ENCODE measurements around the gene NUP62. TPM values are rescaled to one million over a fixed set of nuclear protein-coding genes. Genes with fewer than 3 reads are reported as not detected.

The NUP62 gene
- polyA plus RNA-seq, 1 of the 3 experiments (the other 2 are of a cell fraction), result 16.2 TPM

DNA sequence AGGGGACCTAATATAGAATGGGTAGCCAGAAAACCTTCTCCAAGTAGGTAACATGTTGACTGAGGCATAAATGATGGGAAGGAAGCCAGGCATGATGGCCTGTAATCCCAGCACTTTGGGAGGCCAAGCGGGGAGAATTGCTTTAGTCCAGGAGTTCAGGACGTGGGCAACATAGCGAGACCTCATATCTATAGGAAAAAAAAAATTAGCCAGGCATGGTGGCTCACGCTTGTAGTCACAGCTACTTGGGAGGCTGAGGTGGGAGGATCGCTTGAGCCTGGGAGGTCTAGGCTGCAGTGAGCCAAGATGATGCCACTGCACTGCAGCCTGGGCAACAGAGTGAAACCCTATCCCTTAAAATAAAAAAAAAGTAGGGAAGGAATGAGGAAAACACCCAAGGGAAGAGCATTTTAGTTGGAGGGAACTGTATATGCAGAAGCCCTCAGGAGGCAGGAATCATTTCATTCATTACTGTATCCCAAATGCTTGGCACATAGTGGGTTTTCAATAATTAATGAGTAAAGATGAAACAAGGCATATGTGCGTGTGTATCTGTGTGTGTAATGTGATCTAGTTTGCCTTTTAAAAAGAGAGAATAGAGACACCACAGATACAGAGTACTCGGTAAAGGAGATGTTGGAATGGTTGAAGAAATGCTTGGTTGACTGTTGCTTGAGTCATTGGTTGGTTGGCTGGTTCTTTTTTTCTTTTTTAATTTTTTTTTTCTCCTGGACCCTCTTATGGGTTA lies 2.2 kb upstream of the NUP62 start:
- POLR2A ChIA-PET, result interaction anchor here (2.1 kb wide), 1 partner anchor 55 kb away, joined by 8 read pairs; the partner anchor contains the start of gene AKT1S1
- DNase-seq, result no peak

DNA sequence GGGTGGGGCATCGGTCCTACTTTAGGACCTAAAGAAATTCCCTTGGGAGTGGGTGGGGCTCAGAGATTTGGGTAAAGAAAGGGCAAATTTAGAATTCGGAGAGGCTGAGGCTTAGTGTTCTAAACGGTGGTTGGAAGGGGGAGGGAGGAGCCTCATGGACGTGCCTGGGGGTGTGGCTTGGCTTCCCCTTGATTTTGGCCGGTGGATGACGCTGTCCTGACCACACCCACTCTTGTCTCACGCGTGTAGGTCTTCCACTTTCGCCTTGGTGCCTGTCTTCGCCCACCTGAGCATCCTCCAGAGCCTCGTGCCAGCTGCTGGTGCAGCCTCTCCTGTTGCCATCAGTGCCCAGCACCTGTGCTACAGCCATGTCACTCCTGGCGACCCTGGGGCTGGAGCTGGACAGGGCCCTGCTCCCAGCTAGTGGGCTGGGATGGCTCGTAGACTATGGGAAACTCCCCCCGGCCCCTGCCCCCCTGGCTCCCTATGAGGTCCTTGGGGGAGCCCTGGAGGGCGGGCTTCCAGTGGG lies 1.2 kb upstream of the NUP62 start:
- peak overlapping the region; percentile 94; the same call in 1 of the 2 replicates for H3K4me2 ChIP-seq
- DNase-seq, result no peak
- H3K36me3 ChIP-seq (replicated peaks in 1 of 2; ENCODE audit: control insufficient read depth in 1 of 2, insufficient read depth in 2 of 2, low read length in 1 of 2), result peaks cover 3 to 34% of the 10 kb centered on the region in 2 experiments
- H4K20me1 ChIP-seq (ENCODE audit: insufficient read depth), result 0 out of 2 replicates have a peak, but pooled peaks cover 11% of the 10 kb centered on the region
- TF ChIP-seq, protein P1, sequence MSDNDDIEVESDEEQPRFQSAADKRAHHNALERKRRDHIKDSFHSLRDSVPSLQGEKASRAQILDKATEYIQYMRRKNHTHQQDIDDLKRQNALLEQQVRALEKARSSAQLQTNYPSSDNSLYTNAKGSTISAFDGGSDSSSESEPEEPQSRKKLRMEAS (IDR thresholded peaks at IDR 0.05; ENCODE audit: low read depth), result no peak
- TF ChIP-seq NFIC (IDR thresholded peaks at IDR 0.05; ENCODE audit: borderline replicate concordance) (no peak), YY1 (IDR thresholded peaks at IDR 0.05; ENCODE audit: low read depth) (no peak), EP300 (IDR thresholded peaks at IDR 0.05; ENCODE audit: borderline replicate concordance in 1 of 2, low read depth in 1 of 2, low read length in 1 of 2) (no peak), FOXJ3 (CRISPR knock-in tag; IDR thresholded peaks at IDR 0.05) (no peak), RCOR1 (IDR thresholded peaks at IDR 0.05; ENCODE audit: low read length) (no peak), ELF1 (IDR thresholded peaks at IDR 0.05) (no peak)
- TF ChIP-seq, protein P2, sequence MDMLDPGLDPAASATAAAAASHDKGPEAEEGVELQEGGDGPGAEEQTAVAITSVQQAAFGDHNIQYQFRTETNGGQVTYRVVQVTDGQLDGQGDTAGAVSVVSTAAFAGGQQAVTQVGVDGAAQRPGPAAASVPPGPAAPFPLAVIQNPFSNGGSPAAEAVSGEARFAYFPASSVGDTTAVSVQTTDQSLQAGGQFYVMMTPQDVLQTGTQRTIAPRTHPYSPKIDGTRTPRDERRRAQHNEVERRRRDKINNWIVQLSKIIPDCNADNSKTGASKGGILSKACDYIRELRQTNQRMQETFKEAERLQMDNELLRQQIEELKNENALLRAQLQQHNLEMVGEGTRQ (IDR thresholded peaks at IDR 0.05; ENCODE audit: borderline replicate concordance, low read depth, low read length), result no peak
- TF ChIP-seq, protein P3, sequence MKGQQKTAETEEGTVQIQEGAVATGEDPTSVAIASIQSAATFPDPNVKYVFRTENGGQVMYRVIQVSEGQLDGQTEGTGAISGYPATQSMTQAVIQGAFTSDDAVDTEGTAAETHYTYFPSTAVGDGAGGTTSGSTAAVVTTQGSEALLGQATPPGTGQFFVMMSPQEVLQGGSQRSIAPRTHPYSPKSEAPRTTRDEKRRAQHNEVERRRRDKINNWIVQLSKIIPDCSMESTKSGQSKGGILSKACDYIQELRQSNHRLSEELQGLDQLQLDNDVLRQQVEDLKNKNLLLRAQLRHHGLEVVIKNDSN (IDR thresholded peaks at IDR 0.05; ENCODE audit: borderline replicate concordance, low read depth), result no peak
- H3K9ac ChIP-seq, result no peak overlapping the region
- peak overlapping the region in 1 of 2 experiments; percentile 94; a peak in 2 of 4 replicates for H3K27ac ChIP-seq (ENCODE audit: low read depth in 2 of 2, low read length in 1 of 2)
- WGBS (ENCODE audit: low lambda C conversion rate), result 91% methylated on average over 15 of the region's 15 CpGs
- H3F3A ChIP-seq (replicated peaks; ENCODE audit: insufficient read depth), result peaks cover 18% of the 10 kb centered on the region
- peak overlapping the region; percentile 38 to 100; a peak in 3 of 4 replicates for H3K4me3 ChIP-seq (ENCODE audit: low read depth in 2 of 2, low read length in 1 of 2)
- H3K4me1 ChIP-seq (ENCODE audit: control insufficient read depth in 1 of 2, insufficient read depth in 2 of 2, low read depth in 1 of 2, low read length in 1 of 2), result peaks cover 7 to 10% of the 10 kb centered on the region in 2 experiments; a peak in 2 of 4 replicates
- peaks cover 38% of the 10 kb centered on the region for H3K79me2 ChIP-seq (ENCODE audit: insufficient read depth)
- no peaks in the 10 kb centered on the region for H3K27me3 ChIP-seq (ENCODE audit: insufficient read depth)
- H3K9me3 ChIP-seq, result no peaks in the 10 kb centered on the region
- no peaks in the 10 kb centered on the region for H3K9me2 ChIP-seq
- CTCF ChIA-PET, result interaction anchor here (1.2 to 3.5 kb wide), 2 partner anchors 7 to 205 kb away, joined by 3 to 23 read pairs; no protein-coding TSS in a partner anchor
- H2AFZ ChIP-seq (ENCODE audit: low read depth), result peak overlapping the region; percentile 99; the same call in 1 of the 2 replicates
- POLR2A ChIA-PET, result interaction anchor here (1.9 to 2.1 kb wide), 2 partner anchors 54 to 61 kb away, joined by 7 to 8 read pairs; partner anchors contain the start of gene AKT1S1

More for the DNA sequence above, 2.2 kb upstream of the NUP62 start:
- 94% methylated on average over 7 of the region's 7 CpGs for WGBS (ENCODE audit: low lambda C conversion rate)
- H3K36me3 ChIP-seq (replicated peaks in 1 of 2; ENCODE audit: control insufficient read depth in 1 of 2, insufficient read depth in 2 of 2, low read length in 1 of 2), result peaks cover 3 to 24% of the 10 kb centered on the region in 2 experiments
- H3K9me2 ChIP-seq, result no peaks in the 10 kb centered on the region
- H3K4me2 ChIP-seq, result no peak overlapping the region
- no peak for TF ChIP-seq RXRA (IDR thresholded peaks at IDR 0.05; ENCODE audit: borderline replicate concordance, low read depth)
- TF ChIP-seq FOXJ3 (CRISPR knock-in tag; IDR thresholded peaks at IDR 0.05), result no peak
- no peak overlapping the region for H2AFZ ChIP-seq (ENCODE audit: low read depth)
- H3K9ac ChIP-seq, result no peak overlapping the region
- CTCF ChIA-PET, result no interaction called here
- H3F3A ChIP-seq (replicated peaks; ENCODE audit: insufficient read depth), result peaks cover 18% of the 10 kb centered on the region
- H3K27ac ChIP-seq (ENCODE audit: low read depth in 2 of 2, low read length in 1 of 2), result no peak overlapping the region
- 0 out of 2 replicates have a peak, but pooled peaks cover 10% of the 10 kb centered on the region for H4K20me1 ChIP-seq (ENCODE audit: insufficient read depth)
- no peaks in the 10 kb centered on the region for H3K27me3 ChIP-seq (ENCODE audit: insufficient read depth)
- peaks cover 29% of the 10 kb centered on the region for H3K79me2 ChIP-seq (ENCODE audit: insufficient read depth)
- H3K4me1 ChIP-seq (ENCODE audit: control insufficient read depth in 1 of 2, insufficient read depth in 2 of 2, low read depth in 1 of 2, low read length in 1 of 2), result peaks cover 7 to 10% of the 10 kb centered on the region in 2 experiments; a peak in 2 of 4 replicates
- no peaks in the 10 kb centered on the region for H3K9me3 ChIP-seq
- H3K4me3 ChIP-seq (ENCODE audit: low read depth in 2 of 2, low read length in 1 of 2), result no peak overlapping the region

Measured in SK-N-SH (cell line).